K562 (cell line): ENCODE results near the gene PRSS56. TPM values are rescaled to one million over a fixed set of nuclear protein-coding genes. Genes with fewer than 3 reads are reported as not detected.

Experiments used
- ADNP ChIP-seq: fragments of 200-800 bp; sonication (Bioruptor generic); IDR thresholded peaks from 2 replicates; pipeline ENCODE4 v1.6.1; 2016; ENCODE audit warnings: missing genetic modification characterization, missing compliant biosample characterization
- CHAMP1 ChIP-seq: fragments of 450-650 bp; IDR thresholded peaks from 2 replicates; pipeline ENCODE4 v1.6.1; 2016; ENCODE audit warnings: mild to moderate bottlenecking
- CHD7 ChIP-seq: fragments of 200-600 bp; sonication (generic); IDR thresholded peaks from one replicate; pipeline ENCODE4 v1.6.1; 2012; ENCODE audit warnings: mild to moderate bottlenecking, low read depth, low read length, inconsistent platforms
- CSDE1 ChIP-seq, 2 experiments: fragments of 450-650 bp; IDR thresholded peaks; 2 replicates each; pipeline ENCODE4 v1.6.1; 2016; ENCODE audit warnings: mild to moderate bottlenecking in 1 of 2
- ELF1 ChIP-seq: fragments of 200-800 bp; sonication (Bioruptor generic); IDR thresholded peaks from 2 replicates; pipeline ENCODE4 v1.6.1; 2016; ENCODE audit warnings: missing genetic modification characterization, missing compliant biosample characterization
- ELF2 ChIP-seq: fragments of 250-450 bp; sonication (Bioruptor Pico); IDR thresholded peaks from 2 replicates; pipeline ENCODE4 v1.5.0; 2021; ENCODE audit warnings: mild to moderate bottlenecking
- FOXA1 ChIP-seq: fragments of 450-650 bp; IDR thresholded peaks from 2 replicates; pipeline ENCODE4 v1.6.1; 2016; ENCODE audit warnings: mild to moderate bottlenecking, borderline replicate concordance
- ZNF174 ChIP-seq: fragments of 250-450 bp; sonication (Bioruptor Pico); IDR thresholded peaks from 2 replicates; pipeline ENCODE4 v1.4.0; 2020; ENCODE audit warnings: mild to moderate bottlenecking
- ZNF347 ChIP-seq: fragments of 450-650 bp; formaldehyde crosslinking; IDR thresholded peaks from 2 replicates; pipeline ENCODE4 v1.4.0; 2020; ENCODE audit warnings: low read depth, mild to moderate bottlenecking, moderate library complexity
- ZNF398 ChIP-seq: fragments of 250-450 bp; sonication (Bioruptor Pico); IDR thresholded peaks from 2 replicates; pipeline ENCODE4 v1.8.0; 2021; ENCODE audit warnings: moderate library complexity, mild to moderate bottlenecking, inconsistent platforms
- ZNF431 ChIP-seq: sonication (generic); formaldehyde crosslinking; IDR thresholded peaks from 2 replicates; pipeline ENCODE4 v1.8.0; 2022; ENCODE audit warnings: mild to moderate bottlenecking, missing genetic modification reagents
- polyA plus RNA-seq, 8 experiments: library from polyadenylated mRNA; depleted of rRNA in 4 of 8; stranded (reverse) in 5 of 8; unstranded in 3 of 8; fragments of >200 nt; fragmentation: Nextera tagmentation in 2 of 8; fragmentation: Illumina TruSeq in 1 of 8; extraction: Ambion mirVana in 2 of 8; extraction: Trizol in 1 of 8; gene quantifications; 2 replicates each; pipeline versions ENCODE4 v1.2.1 to v1.2.3, GENCODE V29; 2011 to 2014; ENCODE audit warnings: inconsistent platforms in 1 of 8, missing spikeins in 1 of 8
- total RNA-seq, 7 experiments: library from RNA; depleted of rRNA in 6 of 7; stranded (reverse); fragments of >200 nt in 6 of 7; fragmentation: Illumina TruSeq in 2 of 7; extraction: Trizol in 2 of 7; gene quantifications; 2 replicates each; pipeline versions ENCODE4 v1.2.1 to v1.2.3, GENCODE V29; 2011 to 2021; ENCODE audit warnings: low replicate concordance in 1 of 7

PRSS56 gene
- total and polyA plus RNA-seq, 9 of the 15 experiments (the other 6 are each of a cell fraction or from before 2014, with no cell fraction given), result not detected

GRCh38 chr2:232550354-232551249 lies 30.4 kb downstream of the PRSS56 start, which contains the start of the genes EIF4E2 and TIGD1 (continued):
- no peak for TF ChIP-seq CHD7
- TF ChIP-seq ELF1 (tag), result peak; percentile 75
- TF ChIP-seq ZNF431 (CRISPR knock-in tag), result no peak
- TF ChIP-seq FOXA1, result no peak
- TF ChIP-seq ADNP (tag), result no peak
- no peak for TF ChIP-seq ZNF398
- no peak for TF ChIP-seq ZNF347 (CRISPR knock-in tag)
- no peak for TF ChIP-seq CSDE1 (IDR thresholded peaks at IDR 0.05)
- TF ChIP-seq CHAMP1, result no peak
- peak; percentile 77 for TF ChIP-seq ELF2
- TF ChIP-seq ZNF174 (CRISPR knock-in tag), result no peak
